H9 (cell line): ENCODE results near the gene ARHGAP24. TPM values are rescaled to one million over a fixed set of nuclear protein-coding genes. Genes with fewer than 3 reads are reported as not detected.

ENCODE experiments used
- DNase-seq: peaks from one replicate; pipeline ENCODE4 v3.0.0-alpha.2; 2017
- H2AFZ ChIP-seq: one replicate; pipeline ENCODE4 v1.6.1; 2013; ENCODE audit warnings: mild to moderate bottlenecking, low read length, control low read depth, moderate library complexity
- H2AK5ac ChIP-seq: 2 replicates; pipeline ENCODE4 v1.6.1; 2013; ENCODE audit warnings: low read length, control low read depth, mixed read lengths; ENCODE audit not compliant: insufficient read length
- H2BK120ac ChIP-seq: one replicate; pipeline ENCODE4 v1.6.1; 2013; ENCODE audit warnings: low read depth, mild to moderate bottlenecking, low read length, control low read depth, inconsistent platforms; ENCODE audit not compliant: poor library complexity, severe bottlenecking
- H2BK12ac ChIP-seq: 2 replicates; pipeline ENCODE4 v1.6.1; 2013; ENCODE audit warnings: low read length, control low read depth, mixed read lengths, low read depth; ENCODE audit not compliant: insufficient read length
- H2BK15ac ChIP-seq: 2 replicates; pipeline ENCODE4 v1.6.1; 2013; ENCODE audit warnings: low read depth, low read length, control low read depth
- H2BK20ac ChIP-seq: one replicate; pipeline ENCODE4 v1.6.1; 2013; ENCODE audit warnings: low read depth, mild to moderate bottlenecking, low read length, control low read depth, inconsistent platforms; ENCODE audit not compliant: poor library complexity, severe bottlenecking
- H2BK5ac ChIP-seq: 2 replicates; pipeline ENCODE4 v1.6.1; 2013; ENCODE audit warnings: low read length, control low read depth, mixed read lengths; ENCODE audit not compliant: insufficient read length
- H3K14ac ChIP-seq: 2 replicates; pipeline ENCODE4 v1.6.1; 2013; ENCODE audit warnings: low read length, control low read depth; ENCODE audit not compliant: insufficient read depth
- H3K18ac ChIP-seq: 2 replicates; pipeline ENCODE4 v1.6.1; 2013; ENCODE audit warnings: low read depth, mild to moderate bottlenecking, mixed read lengths, low read length, control low read depth; ENCODE audit not compliant: insufficient read length
- H3K23ac ChIP-seq: 2 replicates; pipeline ENCODE4 v1.6.1; 2013; ENCODE audit warnings: low read length, control low read depth, mixed read lengths, low read depth; ENCODE audit not compliant: insufficient read length
- H3K23me2 ChIP-seq: 2 replicates; pipeline ENCODE4 v1.6.1; 2013; ENCODE audit warnings: low read depth, mild to moderate bottlenecking, mixed read lengths, low read length, control low read depth; ENCODE audit not compliant: insufficient read length, poor library complexity, severe bottlenecking
- H3K27ac ChIP-seq: 2 replicates; pipeline ENCODE4 v1.5.1; 2013; ENCODE audit warnings: low read length, control low read depth, mixed read lengths, low read depth; ENCODE audit not compliant: insufficient read length
- H3K27me3 ChIP-seq: 2 replicates; pipeline ENCODE4 v1.6.1; 2013; ENCODE audit warnings: low read length, control low read depth, inconsistent platforms; ENCODE audit not compliant: insufficient read depth
- H3K4ac ChIP-seq: 2 replicates; pipeline ENCODE4 v1.6.1; 2013; ENCODE audit warnings: low read depth, mild to moderate bottlenecking, control low read depth, inconsistent platforms, low read length, moderate library complexity
- H3K4me1 ChIP-seq: 2 replicates; pipeline ENCODE4 v1.6.1; 2013; ENCODE audit warnings: low read length, control low read depth, inconsistent platforms; ENCODE audit not compliant: insufficient read depth
- H3K4me2 ChIP-seq: 2 replicates; pipeline ENCODE4 v1.6.1; 2013; ENCODE audit warnings: low read length, control low read depth, mixed read lengths; ENCODE audit not compliant: insufficient read length, insufficient read depth
- H3K56ac ChIP-seq: 2 replicates; pipeline ENCODE4 v1.6.1; 2013; ENCODE audit warnings: low read depth, mild to moderate bottlenecking, mixed read lengths, low read length, control low read depth; ENCODE audit not compliant: insufficient read length
- H3K79me1 ChIP-seq: 2 replicates; pipeline ENCODE4 v1.6.1; 2013; ENCODE audit warnings: low read depth, mild to moderate bottlenecking, moderate library complexity, low read length, control low read depth, inconsistent platforms; ENCODE audit not compliant: insufficient read depth, poor library complexity, severe bottlenecking
- H3K79me2 ChIP-seq: 2 replicates; pipeline ENCODE4 v1.6.1; 2013; ENCODE audit warnings: low read length, control low read depth, inconsistent platforms; ENCODE audit not compliant: insufficient read depth
- H3K9ac ChIP-seq: 2 replicates; pipeline ENCODE4 v1.6.1; 2013; ENCODE audit warnings: low read length, control low read depth, mixed read lengths; ENCODE audit not compliant: insufficient read length; ENCODE audit errors: extremely low read depth
- H3K9me3 ChIP-seq: one replicate; pipeline ENCODE4 v1.6.1; 2013; ENCODE audit warnings: low read depth, low read length, inconsistent platforms; ENCODE audit not compliant: control insufficient read depth
- H3T11ph ChIP-seq: one replicate; pipeline ENCODE4 v1.6.1; 2013; ENCODE audit warnings: mild to moderate bottlenecking, low read length, control low read depth, inconsistent platforms
- H4K20me1 ChIP-seq: one replicate; pipeline ENCODE4 v1.6.1; 2013; ENCODE audit not compliant: control insufficient read depth, insufficient read length, insufficient read depth
- H4K5ac ChIP-seq: 2 replicates; pipeline ENCODE4 v1.6.1; 2013; ENCODE audit warnings: low read depth, mild to moderate bottlenecking, mixed read lengths, low read length, control low read depth; ENCODE audit not compliant: insufficient read length
- H4K8ac ChIP-seq: replicated peaks from 2 replicates; pipeline ENCODE4 v1.6.1; 2013; ENCODE audit warnings: low read length, control low read depth, mixed read lengths, low read depth; ENCODE audit not compliant: insufficient read length
- H4K91ac ChIP-seq: 2 replicates; pipeline ENCODE4 v1.6.1; 2013; ENCODE audit warnings: low read depth, mild to moderate bottlenecking, moderate library complexity, mixed read lengths, low read length, control low read depth; ENCODE audit not compliant: insufficient read length
- H3K27ac Mint-ChIP-seq, 3 experiments: 2 replicates in 2 of 3; 3 replicates in 1 of 3; pipeline ENCODE4 v1.8.0; 2020 to 2021; ENCODE audit warnings: mixed read lengths in 3 of 3, mild to moderate bottlenecking in 1 of 3, moderate library complexity in 1 of 3
- H3K27me3 Mint-ChIP-seq: 2 replicates; pipeline ENCODE4 v1.8.0; 2021; ENCODE audit warnings: low read depth, mild to moderate bottlenecking, moderate library complexity, mixed read lengths
- H3K36me3 Mint-ChIP-seq, 3 experiments: 2 replicates in 2 of 3; 3 replicates in 1 of 3; pipeline ENCODE4 v1.8.0; 2020 to 2021; ENCODE audit warnings: low read depth in 3 of 3, mixed read lengths in 3 of 3; ENCODE audit not compliant: insufficient read depth in 1 of 3
- H3K4me1 Mint-ChIP-seq, 2 experiments: 2 replicates each; pipeline ENCODE4 v1.8.0; 2020; ENCODE audit warnings: mixed read lengths in 2 of 2
- H3K4me3 Mint-ChIP-seq, 2 experiments: 2 replicates in 1 of 2; 3 replicates in 1 of 2; pipeline ENCODE4 v1.8.0; 2020 to 2021; ENCODE audit warnings: mild to moderate bottlenecking in 2 of 2, mixed read lengths in 2 of 2, moderate library complexity in 1 of 2
- H3K9me3 Mint-ChIP-seq, 2 experiments: 2 replicates in 1 of 2; 3 replicates in 1 of 2; pipeline ENCODE4 v1.8.0; 2020; ENCODE audit warnings: mild to moderate bottlenecking in 2 of 2, mixed read lengths in 2 of 2, moderate library complexity in 1 of 2
- WGBS: extraction: QIAGEN DNeasy Blood & Tissue Kit; methylation state at CpG from one replicate; pipeline ENCODE4 v1.1.7; 2013; ENCODE audit warnings: missing lambda C conversion rate, low lambda C conversion rate, mixed read lengths; ENCODE audit not compliant: insufficient read length; ENCODE audit errors: extremely low coverage; 5-methylcytosine and 5-hydroxymethylcytosine counted together
- total RNA-seq: library from RNA; stranded (reverse); gene quantifications from 2 replicates; pipeline ENCODE4 v1.2.1, GENCODE V29; 2021
- TF ChIP-seq, protein P1 (sequence below): fragments of 200-600 bp; sonication (generic); conservative IDR thresholded peaks from 3 replicates; pipeline ENCODE4 v1.8.0; 2021; ENCODE audit warnings: antibody characterized with exemption, mild to moderate bottlenecking

The ARHGAP24 gene
- total RNA-seq, 1 experiment from 2014 or later: 0.37 TPM

DNA sequence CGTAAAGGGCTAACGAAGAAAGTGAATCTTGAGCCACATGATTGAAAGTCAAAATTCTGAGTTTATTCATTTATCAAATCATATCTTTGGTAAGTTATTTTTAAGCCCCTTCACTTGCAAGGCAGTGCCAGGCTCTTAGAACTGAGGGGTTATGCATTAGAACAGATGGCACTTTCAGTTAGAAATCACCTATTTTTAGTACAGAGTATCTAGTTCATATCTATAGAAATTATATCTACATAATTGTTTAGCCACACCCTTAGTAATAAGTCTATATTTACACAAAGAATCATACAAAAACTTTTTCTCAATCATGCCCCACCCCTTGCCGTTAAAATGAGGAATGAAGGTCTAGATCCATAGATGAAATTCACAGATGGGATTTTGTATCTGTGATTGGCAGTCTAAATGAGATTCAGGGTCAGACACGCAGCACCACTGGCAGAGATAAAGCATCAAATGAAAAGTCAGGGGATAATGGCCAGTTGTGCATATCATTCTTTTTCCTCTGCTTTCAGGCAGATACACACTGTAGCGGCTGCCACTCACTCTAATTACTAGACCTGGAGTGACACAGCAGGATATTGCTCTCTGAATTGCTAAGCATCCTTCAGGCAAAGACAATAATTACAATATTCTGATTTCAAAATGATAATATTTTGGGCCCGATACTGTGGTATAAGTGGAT lies 444.4 kb downstream of the ARHGAP24 start:
- Histone ChIP-seq H3K56ac (no peak overlapping the region), H4K8ac (no peak overlapping the region), H3K9me3 (no peaks in the 10 kb centered on the region), H3K27me3 (no peaks in the 10 kb centered on the region), H3K79me1 (no peaks in the 10 kb centered on the region), H3K23me2 (no peaks in the 10 kb centered on the region), H3K18ac (no peak overlapping the region), H2BK120ac (no peak overlapping the region), H2BK12ac (no peak overlapping the region), H4K91ac (no peak overlapping the region), H4K20me1 (no peaks in the 10 kb centered on the region), H2BK15ac (no peak overlapping the region), H4K5ac (no peak overlapping the region), H3K23ac (no peak overlapping the region), H3K9ac (no peak overlapping the region), H2BK20ac (no peak overlapping the region), H3T11ph (no peak overlapping the region), H2AK5ac (no peak overlapping the region), H3K4me2 (no peak overlapping the region), H3K79me2 (no peaks in the 10 kb centered on the region), H2BK5ac (no peak overlapping the region), H3K14ac (no peak overlapping the region), H2AFZ (no peak overlapping the region), H3K4ac (no peak overlapping the region), H3K4me1 (no peaks in the 10 kb centered on the region), H3K27ac (no peak overlapping the region)
- Mint-ChIP-seq H3K4me3 (no peak overlapping the region), H3K9me3 (no peaks in the 10 kb centered on the region; a peak in 1 of 5 replicates), H3K36me3 (no peaks in the 10 kb centered on the region), H3K27me3 (no peaks in the 10 kb centered on the region; the same call in 1 of the 2 replicates), H3K4me1 (peaks cover 4% of the 10 kb centered on the region in 2 experiments), H3K27ac (peak overlapping the region in 1 of 3 experiments; percentile 7; a peak in 1 of 7 replicates)
- DNase-seq: no peak
- TF ChIP-seq, protein P1, sequence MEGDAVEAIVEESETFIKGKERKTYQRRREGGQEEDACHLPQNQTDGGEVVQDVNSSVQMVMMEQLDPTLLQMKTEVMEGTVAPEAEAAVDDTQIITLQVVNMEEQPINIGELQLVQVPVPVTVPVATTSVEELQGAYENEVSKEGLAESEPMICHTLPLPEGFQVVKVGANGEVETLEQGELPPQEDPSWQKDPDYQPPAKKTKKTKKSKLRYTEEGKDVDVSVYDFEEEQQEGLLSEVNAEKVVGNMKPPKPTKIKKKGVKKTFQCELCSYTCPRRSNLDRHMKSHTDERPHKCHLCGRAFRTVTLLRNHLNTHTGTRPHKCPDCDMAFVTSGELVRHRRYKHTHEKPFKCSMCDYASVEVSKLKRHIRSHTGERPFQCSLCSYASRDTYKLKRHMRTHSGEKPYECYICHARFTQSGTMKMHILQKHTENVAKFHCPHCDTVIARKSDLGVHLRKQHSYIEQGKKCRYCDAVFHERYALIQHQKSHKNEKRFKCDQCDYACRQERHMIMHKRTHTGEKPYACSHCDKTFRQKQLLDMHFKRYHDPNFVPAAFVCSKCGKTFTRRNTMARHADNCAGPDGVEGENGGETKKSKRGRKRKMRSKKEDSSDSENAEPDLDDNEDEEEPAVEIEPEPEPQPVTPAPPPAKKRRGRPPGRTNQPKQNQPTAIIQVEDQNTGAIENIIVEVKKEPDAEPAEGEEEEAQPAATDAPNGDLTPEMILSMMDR: no peak
- no CpG with 5 or more reads among the region's 6 CpGs for WGBS
